Brain microvascular endothelial cell (primary cell): ENCODE measurements around the gene CTNNA3.

ENCODE experiments used
- DNase-seq: peaks from one replicate; pipeline ENCODE4 v3.0.0-alpha.2; 2020
- H3K27ac ChIP-seq: fragments of 250-450 bp; sonication (Bioruptor Pico); 2 replicates; pipeline ENCODE4 v1.5.1; 2020; ENCODE audit warnings: mild to moderate bottlenecking, moderate library complexity
- H3K27me3 ChIP-seq: fragments of 250-450 bp; sonication (Bioruptor Pico); replicated peaks from 2 replicates; pipeline ENCODE4 v1.5.1; 2020; ENCODE audit warnings: mild to moderate bottlenecking
- H3K36me3 ChIP-seq: fragments of 250-450 bp; sonication (Bioruptor Pico); replicated peaks from 2 replicates; pipeline ENCODE4 v1.5.1; 2020; ENCODE audit warnings: mild to moderate bottlenecking
- H3K4me3 ChIP-seq: 2 replicates; pipeline ENCODE4 v1.5.1; 2011; ENCODE audit warnings: low read depth, mild to moderate bottlenecking, control low read depth, low read length, moderate library complexity
- in situ Hi-C: cut with HindIII; loops from 2 replicates; pipeline ENCODE4 v1.10.0; 2017; ENCODE audit warnings: low sequenced_read_pairs, low pct_ligation_motif_present
- TF ChIP-seq, protein P1 (sequence below): IDR thresholded peaks from 2 replicates; pipeline ENCODE4 v1.5.1; 2011; ENCODE audit warnings: low read depth, mild to moderate bottlenecking, moderate library complexity, low read length, control low read depth, inconsistent platforms; ENCODE audit errors: missing control alignments

Gene CTNNA3

DNA sequence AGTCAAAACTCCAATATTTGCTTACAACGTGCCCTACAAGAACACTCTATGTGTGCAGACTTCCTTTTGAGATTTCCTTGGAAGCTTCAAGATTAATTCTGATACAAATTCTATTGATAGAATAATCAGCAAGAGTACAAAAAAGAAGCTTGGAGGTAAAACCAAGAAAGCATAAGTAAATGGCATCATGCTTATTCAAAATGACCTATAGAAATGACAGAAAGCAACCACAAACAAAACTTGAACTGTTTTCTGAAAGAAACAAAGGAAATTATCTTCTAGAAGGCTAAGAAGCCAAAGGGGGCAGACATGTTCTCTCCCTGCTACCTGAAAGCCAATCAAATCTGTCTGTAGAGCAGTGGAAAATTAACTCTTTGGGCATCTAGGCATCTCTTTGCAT, 73.0 kb downstream of the CTNNA3 start:
- TF ChIP-seq, protein P1, sequence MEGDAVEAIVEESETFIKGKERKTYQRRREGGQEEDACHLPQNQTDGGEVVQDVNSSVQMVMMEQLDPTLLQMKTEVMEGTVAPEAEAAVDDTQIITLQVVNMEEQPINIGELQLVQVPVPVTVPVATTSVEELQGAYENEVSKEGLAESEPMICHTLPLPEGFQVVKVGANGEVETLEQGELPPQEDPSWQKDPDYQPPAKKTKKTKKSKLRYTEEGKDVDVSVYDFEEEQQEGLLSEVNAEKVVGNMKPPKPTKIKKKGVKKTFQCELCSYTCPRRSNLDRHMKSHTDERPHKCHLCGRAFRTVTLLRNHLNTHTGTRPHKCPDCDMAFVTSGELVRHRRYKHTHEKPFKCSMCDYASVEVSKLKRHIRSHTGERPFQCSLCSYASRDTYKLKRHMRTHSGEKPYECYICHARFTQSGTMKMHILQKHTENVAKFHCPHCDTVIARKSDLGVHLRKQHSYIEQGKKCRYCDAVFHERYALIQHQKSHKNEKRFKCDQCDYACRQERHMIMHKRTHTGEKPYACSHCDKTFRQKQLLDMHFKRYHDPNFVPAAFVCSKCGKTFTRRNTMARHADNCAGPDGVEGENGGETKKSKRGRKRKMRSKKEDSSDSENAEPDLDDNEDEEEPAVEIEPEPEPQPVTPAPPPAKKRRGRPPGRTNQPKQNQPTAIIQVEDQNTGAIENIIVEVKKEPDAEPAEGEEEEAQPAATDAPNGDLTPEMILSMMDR, result no peak
- Histone ChIP-seq H3K4me3 (no peak overlapping the region), H3K36me3 (no peaks in the 10 kb centered on the region), H3K27ac (no peak overlapping the region), H3K27me3 (no peaks in the 10 kb centered on the region)
- no peak for DNase-seq
- in situ Hi-C loops, result no loop called here

DNA sequence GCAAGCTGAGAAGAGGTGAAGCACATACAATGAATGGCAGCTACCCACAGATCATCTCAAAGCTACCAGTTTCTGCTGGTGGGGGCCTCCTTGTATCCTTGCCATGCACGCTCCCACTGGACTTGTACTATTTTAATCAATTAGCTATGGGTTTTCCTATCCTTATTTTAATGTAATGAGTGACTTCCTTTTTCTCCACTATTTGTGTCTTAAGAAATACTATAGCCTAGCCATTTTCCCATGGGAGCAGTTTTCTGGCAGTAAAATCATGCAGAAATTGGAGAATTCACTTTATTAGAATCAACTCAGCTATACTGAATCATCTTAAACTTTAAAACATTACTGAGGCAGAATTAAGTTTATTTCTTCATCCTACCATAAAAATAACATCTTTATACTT, 73.5 kb downstream of the CTNNA3 start:
- DNase-seq, result no peak
- Histone ChIP-seq H3K4me3 (no peak overlapping the region), H3K27ac (no peak overlapping the region), H3K27me3 (no peaks in the 10 kb centered on the region), H3K36me3 (no peaks in the 10 kb centered on the region)
- TF ChIP-seq, protein P1, result no peak
- in situ Hi-C loops, result no loop called here

DNA sequence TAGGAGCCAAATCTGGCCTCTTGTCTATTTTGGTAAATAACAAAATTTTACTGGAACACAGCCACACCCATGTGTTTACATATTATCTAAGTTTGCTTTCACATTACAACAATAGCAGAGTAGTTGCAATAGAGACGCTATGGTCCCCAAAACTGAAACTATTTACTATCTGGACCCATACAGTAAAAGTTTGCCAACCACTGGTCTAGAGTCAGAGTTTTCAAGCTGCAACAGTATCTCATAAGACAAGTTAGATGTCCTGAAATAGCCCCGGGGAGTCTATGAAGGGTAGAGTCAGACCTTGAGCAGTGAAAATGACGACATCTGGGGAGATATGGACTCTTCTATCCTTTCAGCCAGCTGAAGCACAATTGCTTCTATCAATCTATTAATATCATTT, 74.2 kb downstream of the CTNNA3 start:
- no peaks in the 10 kb centered on the region for H3K27me3 ChIP-seq
- in situ Hi-C loops, result no loop called here
- H3K36me3 ChIP-seq, result no peaks in the 10 kb centered on the region
- DNase-seq, result no peak
- H3K27ac ChIP-seq, result no peak overlapping the region
- TF ChIP-seq, protein P1, result no peak
- no peak overlapping the region for H3K4me3 ChIP-seq

DNA sequence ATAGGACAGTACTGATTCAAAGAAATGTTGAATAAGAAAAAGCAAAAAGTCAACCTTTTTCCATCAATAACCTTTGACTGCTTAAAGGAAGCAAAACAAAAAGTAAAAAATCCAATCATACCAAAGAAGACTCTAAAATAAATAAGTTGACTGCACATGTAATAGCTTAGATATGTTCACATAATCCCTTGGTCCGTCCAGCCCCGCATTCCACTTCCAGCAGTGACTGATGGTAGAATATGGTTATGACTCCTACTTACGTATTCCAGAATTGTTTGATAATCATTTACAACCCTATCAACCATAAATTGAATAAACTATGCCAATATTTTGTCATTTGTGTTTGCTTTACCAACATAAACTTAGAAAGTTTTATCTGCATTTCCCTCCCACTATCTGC, 77.9 kb downstream of the CTNNA3 start:
- Histone ChIP-seq H3K36me3 (no peaks in the 10 kb centered on the region), H3K27ac (no peak overlapping the region), H3K4me3 (no peak overlapping the region), H3K27me3 (no peaks in the 10 kb centered on the region)
- DNase-seq, result peak; percentile 90
- in situ Hi-C loops, result no loop called here
- TF ChIP-seq, protein P1, result no peak

DNA sequence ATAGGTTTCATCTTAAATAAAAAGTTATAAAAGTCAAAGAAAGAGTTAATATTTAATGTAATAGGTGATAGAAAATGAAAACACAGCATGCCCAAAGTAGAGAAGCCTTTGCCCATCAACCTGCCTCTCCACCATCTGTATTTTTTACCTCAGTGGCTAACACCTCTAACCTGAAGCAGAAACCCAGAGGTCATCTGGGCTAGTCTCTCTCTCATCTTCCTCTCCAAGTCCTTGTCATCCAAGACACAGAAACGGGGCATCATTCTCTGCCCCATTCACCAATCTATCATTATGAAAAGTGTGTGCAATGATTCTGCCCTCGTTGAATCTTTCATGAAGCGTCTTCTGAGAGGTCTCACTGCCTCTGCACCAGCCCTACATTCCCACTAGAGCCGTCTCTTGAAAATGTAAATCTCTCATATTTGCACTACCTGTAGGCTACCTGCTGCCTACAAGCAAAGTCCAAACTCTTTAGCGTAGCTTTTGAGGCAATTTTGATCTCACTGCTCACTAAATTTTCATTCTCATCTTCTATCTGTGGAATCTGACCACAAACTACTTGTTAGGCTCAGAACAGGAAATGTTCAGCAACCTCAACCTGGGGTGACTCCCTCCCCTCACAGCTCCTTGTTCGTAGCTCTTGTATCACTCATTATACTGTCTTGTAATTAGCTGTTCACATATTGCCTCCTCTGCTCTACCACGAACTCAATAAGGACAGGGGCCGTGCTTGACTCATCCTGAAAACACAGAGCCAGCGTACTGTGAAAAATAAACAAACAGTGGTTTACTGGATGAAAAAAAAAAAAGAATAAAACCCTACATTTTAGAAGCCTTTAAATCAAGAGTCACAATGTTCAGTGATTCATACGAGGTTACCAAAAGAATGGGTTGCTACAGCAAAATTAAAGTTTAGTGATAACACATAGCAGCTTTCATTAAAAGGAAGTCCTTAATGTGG, 83.1 kb downstream of the CTNNA3 start:
- TF ChIP-seq, protein P1, result no peak
- Histone ChIP-seq H3K4me3 (no peak overlapping the region), H3K36me3 (no peaks in the 10 kb centered on the region), H3K27ac (peak overlapping the region; percentile 38), H3K27me3 (no peaks in the 10 kb centered on the region)
- in situ Hi-C loops, result no loop called here
- DNase-seq, result peak; percentile 72
